ENCODE data around the gene SCN7A. TPM values are rescaled to one million over a fixed set of nuclear protein-coding genes. Genes with fewer than 3 reads are reported as not detected.

The SCN7A gene
- total RNA-seq, 1 experiment from 2014 or later, result not detected

DNA sequence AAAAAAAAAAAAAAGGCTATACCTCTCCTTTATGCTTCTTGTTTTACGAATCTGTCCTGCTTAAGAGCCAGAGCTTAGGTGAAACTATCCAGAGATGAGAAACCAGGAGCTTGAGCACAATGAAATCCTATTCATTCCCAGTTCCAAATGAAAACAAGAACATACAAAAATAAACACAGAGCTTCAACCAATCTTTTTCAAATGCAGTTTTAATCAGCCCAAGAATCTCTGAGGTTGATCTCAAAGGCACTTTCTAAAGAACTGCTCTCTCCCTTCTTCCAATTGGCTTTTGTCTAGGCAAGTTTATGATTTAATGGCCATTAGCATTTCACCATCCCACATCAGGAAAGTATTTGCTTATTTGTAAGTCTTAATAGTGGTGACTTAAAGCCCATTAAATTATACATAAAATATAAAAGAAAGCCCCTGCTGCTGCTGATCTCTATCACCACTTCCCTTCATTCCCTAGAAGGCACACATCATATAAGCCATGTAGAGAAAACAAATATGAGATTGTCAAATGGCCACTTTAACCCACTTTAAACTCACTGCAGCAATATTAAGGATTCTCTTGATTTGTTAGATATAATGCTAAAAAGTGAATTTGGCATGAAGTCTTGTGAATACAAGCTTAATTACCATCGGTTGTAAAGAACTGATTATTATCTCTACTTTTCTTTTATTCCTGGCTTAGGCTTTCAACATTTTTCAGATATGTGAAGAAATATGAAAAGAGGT lies 89.0 kb downstream of the SCN7A start:
- DNase-seq (ENCODE audit: low read depth), result no peak

DNA sequence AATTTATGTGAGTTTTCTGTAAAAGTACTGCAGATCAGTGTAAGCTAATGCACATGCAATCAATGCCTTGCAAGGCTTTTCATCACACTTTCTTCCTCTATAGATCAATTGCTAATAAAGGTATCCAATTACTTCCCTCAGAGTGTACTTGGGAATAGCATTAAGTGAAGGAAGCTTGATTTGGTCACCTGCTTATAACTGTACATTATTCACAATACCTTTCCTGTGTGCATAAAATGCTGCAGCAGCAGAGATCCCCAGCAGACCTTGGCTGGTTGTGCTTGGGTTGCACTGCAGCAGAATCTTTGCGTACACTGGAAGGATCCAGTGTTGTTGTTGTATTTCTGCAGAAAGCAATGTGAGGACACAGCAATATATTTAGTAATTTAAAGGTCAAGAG lies 99.8 kb downstream of the SCN7A start:
- DNase-seq (ENCODE audit: low read depth), result no peak

DNA sequence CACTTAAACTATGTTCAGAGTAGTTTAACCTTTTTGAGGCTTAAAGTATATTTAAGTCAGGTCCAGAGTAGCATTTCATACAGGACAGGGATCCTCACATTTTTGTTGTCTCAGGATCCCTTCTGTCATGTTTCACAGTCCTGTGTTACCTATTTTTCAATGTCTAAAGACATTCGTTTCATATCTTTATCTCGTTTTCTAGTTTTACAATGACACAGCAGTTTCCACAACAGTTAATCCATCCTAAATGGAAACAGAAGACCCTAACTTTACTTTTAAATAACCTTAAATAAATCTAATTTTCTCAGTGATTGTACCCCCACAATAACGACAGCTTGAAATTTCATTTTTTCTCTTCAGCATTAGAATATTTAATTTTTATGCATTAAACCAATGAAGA lies 101.0 kb downstream of the SCN7A start:
- DNase-seq (ENCODE audit: low read depth), result no peak

DNA sequence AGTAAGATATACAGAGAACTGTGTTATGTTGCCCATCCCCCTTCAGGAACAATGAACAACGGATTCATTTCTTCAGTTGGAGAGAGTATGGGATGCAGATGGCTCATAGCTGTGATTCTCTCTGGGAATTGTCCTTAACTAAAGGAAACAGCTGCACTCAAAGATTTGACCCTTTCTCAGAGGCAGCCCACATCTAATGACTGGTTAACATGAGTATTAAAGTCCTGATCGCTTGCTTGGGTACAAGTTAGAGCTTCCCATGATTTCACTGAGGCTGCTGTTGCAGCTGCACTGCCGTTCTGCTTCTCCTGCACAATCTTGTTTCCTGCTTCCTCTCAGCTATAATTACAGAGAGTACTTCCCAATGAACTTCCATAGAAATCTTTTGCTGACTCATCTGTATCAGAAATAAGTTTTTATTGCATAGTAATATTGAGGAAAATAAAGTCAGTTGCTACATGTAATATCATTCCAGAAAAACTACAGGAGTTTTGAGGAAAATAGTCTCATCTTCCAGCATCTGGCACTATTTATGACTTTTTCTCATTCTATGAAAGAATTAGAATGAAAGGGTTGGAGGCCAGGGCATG lies 105.5 kb downstream of the SCN7A start:
- DNase-seq (ENCODE audit: low read depth), result no peak

DNA sequence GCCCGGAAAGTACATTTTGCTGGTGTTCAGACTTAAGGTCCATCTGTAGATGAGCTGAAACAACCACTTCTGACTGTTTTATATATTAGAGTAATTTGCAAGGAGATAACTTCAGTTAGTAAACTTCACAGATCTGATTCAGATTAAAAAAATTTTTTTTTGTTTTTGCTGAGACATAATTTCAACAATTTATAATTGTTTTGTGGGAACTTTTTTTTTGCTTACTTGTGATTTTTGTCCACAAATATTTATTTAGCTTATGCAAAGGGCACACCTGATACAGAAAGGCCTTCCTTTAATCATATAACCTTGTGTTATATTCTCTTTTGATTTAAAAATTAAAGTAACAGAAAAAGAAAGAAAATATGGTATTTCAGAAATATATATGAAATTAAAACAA lies 108.7 kb downstream of the SCN7A start:
- DNase-seq (ENCODE audit: low read depth), result no peak

DNA sequence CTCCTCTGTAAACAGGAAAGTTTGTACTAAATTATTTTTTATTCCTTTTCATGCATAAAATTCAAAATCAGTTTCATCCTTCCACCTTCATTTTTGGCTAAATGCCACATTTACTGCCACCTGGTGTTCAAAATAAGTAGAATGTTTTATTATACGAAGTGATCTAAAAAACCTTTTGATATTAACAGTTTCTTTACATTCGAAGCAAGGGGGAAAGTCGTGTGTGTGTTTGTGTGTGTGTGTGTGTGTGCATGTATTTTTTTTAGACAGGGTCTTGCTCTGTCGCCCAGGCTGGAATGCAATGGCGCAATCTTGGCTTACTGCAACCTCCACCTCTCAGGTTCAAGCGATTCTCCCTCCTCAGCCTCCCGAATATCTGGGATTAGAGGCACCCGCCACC lies 109.3 kb downstream of the SCN7A start:
- peak; percentile 23 for DNase-seq (ENCODE audit: low read depth)

DNA sequence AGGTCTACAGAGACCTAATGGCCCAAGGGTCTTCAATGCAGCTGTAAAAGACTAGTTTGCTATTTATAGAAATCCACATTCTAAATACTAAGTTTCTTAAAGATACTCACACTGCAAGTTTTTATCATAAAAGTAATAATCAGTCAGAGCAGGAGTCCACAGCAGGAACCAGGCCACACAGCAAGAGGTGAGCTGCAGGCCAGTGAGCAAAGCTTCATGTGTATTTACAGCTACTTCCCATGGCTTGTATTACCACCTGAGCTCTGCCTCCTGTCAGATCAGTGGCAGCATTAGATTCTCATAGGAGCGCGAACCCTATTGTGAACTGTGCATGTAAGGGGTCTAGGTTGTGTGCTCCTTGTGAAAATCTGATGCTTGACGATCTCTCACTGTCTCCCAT lies 111.6 kb downstream of the SCN7A start:
- DNase-seq (ENCODE audit: low read depth), result no peak

DNA sequence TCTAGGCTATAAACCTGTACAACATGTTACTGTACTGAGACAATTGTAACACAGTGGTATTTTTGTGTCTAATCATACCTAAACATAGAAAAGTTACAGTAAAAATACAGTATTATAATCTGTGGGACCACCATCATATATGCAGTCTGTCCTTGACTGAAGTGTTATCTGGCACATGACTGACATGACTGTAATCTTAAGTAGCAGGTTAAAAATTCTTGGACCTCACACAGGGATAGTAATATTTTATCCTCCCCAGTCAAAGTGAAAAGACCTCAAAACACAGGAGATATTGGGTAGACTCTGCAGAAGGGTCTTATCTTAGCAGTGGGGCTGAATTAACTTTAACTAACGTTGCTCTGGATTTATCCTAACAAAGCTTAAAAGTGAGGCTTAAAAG lies 113.4 kb downstream of the SCN7A start:
- DNase-seq (ENCODE audit: low read depth), result no peak

DNA sequence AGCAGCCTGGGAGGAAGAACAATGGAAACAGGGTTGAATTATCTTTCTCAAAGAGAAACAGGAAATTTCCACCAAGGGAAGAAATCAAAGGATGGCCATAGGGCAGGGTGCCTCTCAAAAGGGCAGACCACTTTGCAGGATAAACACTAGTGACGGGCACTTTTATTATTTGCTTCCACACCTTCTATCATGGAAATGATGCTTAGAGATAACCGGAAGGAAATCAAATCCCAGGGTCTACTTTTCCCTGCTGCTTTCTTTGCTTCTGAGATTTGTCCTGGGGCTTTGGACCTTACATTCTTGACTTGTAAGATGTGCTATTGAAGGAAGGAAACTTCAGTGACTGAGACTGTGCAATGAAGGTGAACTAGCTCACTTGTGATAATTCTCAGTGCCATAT lies 117.2 kb downstream of the SCN7A start:
- no peak for DNase-seq (ENCODE audit: low read depth)

DNA sequence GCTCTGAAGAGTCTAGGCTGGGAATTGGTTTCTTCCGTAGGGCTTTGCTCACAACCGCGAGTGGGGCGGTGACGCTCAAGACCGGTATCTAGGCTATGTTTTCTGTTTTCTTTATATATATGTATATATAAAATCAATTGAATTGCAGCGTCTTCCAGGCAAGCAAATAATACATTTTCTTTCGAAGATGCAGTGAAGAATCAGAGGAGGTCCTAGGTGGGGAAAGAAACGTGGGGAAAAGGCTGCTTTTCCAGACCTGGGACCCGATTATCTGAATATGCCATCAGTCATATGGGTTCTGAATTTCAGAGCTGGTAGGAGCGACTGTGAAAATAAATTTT lies 117.6 kb downstream of the SCN7A start:
- no peak for DNase-seq (ENCODE audit: low read depth)

DNA sequence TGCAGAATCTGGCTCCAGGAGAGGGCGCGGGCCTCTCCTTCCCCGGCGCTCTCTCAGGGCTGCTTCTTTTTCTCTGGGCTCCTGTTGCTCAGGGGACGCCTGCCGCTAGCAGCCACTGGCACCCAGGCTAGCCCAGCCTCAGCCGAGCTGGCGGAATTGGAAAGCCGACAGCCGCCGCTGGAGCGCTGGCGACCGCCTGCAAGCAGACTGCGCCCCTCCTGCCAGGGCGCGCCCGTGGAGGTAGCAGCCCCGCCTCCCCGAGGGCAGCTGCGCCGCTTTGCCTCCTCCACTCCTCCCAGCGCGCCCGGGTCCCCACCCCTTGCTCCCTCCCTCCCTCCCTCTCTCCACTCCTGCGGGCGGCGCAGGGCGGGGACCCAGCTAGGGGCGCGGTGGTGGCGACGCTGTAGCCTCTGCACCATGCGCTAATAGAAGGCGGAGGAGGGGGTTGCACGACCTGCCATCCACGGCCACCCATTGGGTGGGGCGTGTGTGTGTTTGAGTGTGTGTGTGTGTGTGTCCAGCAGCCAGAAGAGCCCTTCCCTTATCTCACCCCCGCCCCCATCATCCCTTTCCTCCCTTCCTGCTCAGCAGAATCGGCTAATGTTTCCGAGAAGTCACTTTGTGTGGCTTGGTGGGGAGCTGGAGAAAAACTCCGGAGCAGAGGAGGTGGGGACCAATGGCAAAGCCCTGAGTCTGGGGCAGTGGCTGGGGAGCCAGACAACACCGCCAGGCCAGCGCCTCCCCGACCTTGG lies 118.1 kb downstream of the SCN7A start, which contains the start of gene SCN9A:
TSS of gene SCN9A (minus strand) at position 209 of the 752 bp plus-strand sequence. CDS start 64,188 bp downstream, outside the sequence.
- peak; percentile 58 for DNase-seq (ENCODE audit: low read depth)

DNA sequence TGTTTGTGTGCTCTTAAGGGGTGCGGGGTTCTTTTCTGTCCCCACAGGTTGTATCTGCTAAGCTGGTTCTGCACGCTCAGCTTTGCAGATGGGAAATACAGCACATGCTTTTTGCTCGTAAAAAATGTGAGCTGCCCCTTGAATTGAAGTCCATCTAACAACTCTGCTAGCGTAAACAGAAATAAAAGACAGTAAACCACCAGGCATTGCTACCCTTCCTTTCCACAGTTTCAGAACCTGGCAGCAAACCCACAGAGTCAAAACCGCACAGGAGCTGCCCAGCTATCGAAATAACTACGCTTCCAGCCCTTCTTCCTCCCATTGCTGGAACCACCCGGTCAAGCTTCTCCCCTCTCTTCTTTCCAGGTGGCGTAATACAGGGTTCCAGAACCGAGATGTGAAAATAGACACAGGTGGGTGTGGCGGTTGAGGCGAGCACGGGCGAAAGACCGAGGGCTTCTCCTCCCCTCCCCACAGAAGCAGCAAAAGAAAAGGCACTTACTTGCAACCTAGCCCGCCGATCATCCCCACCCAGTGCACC lies 118.8 kb downstream of the SCN7A start:
- DNase-seq (ENCODE audit: low read depth), result no peak

DNA sequence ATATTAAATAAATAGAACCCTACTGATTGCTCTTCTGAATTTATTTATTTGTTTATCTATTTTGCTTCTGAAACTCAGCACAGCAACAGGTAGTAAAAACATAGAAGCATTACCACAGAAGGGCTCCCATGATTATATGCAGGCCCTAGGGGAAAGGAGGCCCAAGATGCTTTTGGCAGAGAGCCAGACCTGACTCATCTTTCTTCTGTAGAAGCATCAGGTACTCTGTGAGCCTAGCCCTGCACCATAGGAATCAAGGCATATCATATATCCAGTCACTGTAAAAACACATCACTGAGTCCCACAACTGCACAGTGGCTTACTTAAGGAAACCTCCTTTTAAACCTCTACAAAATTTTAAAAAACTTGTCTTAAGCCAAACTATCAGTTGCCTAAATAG lies 120.1 kb downstream of the SCN7A start:
- peak; percentile 68 for DNase-seq (ENCODE audit: low read depth)

DNA sequence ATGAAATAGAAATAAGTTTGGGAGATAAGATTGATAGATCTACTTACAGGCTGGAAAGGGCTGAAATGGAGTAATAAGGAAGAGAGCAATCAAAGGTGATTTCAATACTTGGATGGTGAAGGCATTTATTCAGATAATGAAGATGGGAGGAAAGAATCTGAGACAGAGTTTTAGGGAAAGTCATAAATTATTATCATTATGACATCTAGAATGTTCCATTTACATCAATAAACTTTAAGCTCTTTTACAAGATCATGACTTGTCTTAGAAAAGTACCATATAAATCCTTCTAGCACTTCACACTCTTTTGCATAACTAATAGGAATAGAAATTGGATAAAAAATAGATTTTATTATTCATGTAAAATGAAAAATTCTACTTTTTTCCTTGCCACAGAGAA lies 120.5 kb downstream of the SCN7A start:
- DNase-seq (ENCODE audit: low read depth), result no peak

DNA sequence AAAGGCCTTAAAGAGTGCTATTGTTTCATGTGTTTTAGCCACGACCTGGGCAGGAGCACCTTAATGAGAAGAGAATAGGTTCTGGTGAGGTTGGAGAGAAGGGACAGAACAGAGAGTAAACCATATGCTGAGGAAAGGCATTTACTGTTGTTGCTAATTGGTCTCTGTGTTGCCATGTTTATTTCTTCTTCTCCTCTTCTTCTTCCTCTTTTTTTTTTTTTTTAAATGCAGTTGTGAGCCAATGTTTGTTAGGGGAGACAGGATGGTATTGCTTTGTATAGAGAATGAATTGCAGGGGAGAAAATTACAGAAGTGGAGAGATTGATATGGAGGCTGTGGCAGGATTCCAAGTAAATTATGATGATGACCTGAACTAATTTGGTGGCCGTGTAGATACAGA lies 120.9 kb downstream of the SCN7A start:
- DNase-seq (ENCODE audit: low read depth), result no peak

DNA sequence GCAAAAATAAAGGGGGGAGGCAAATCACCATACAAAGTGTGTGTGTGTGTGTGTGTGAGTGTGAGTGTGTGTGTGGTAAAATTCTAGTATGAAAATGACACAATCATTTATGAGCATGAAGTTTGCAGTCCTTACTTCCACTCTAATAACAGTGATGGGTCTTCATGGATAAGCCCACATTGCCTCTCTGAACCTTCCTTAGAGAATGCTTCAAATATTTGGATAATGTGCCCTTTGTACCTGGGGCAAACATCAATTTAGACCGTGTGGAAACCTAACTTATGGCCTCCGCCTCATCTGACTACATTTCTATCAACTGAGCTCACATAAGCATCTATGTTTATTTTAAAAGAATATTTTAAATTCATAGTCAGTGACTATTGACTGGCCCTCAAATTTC lies 122.0 kb downstream of the SCN7A start:
- DNase-seq (ENCODE audit: low read depth), result no peak

DNA sequence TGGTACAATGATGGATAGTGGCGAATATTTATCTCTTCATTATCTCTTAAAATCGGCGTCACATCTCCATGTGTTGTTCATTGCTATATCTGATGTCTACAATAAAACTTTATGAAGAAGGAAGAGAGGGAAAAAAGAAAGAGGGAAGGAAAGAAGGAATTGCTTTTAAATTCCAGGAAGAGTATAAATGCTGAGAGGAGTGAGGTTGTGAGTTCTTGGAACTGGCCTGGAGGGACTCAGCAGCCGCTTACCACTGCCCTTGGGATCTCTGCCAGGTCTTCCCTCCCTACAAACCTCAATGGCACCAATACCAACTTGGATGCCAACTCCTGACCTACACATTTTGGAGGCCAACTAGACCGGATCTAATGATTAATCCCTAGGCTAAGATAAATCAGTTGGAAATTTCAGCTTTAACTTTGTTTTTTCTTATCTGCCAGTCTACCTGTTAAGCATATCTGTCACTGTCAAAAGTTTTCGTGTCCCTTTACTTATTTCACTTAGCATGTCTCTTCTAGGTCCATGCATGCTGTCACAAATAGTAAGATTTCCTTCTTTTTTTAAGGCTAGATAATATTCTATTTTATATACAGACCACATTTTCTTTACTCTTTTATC lies 128.1 kb downstream of the SCN7A start:
- DNase-seq (ENCODE audit: low read depth), result peak; percentile 59

DNA sequence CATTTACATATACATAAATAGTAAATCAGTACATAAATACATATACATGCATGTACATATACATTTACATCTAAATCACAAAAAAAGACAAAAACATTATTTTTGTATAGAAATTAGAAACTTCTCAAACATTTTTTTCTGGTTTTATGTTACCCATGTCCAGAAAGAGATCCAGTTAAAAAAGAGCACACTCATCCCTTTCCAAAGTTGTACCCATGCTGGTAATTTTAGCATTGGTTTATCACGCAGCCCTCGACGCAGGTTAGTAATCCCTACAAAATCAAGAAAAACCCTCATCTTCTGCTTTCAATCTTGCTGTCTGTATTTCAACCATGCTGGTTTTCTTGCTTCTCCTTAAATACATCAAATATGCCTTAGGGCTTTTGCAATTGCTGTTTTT lies 128.8 kb downstream of the SCN7A start:
- no peak for DNase-seq (ENCODE audit: low read depth)

DNA sequence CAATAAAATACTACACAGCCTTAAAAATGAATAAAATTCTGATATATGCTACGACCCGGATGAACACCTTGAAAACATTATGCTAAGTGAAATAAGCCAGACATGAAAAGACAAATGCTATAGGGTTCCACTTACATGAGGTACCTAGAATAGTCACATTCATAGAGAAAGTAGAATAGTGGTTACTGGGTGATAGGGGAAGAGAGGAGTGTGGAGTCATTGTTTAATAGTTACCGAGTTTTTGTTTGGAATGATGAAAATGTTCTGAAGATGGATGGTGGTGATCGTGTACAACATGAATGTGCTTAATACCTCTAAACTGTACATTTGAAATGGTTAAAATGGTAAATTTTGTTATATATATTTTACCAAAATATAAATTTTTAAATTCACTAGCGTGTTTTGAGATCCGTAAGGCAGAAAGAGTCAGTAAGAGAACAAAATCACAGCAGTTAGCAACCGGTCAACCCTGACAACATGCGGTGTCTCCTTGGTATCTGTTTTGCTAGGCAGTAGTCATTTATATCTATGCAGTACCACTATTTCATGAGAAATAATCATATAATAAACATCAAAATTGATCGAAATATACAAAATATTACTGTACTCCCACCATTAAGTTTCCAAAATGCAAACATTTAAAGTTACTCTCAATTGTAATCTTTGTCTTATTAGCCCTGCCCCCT lies 129.4 kb downstream of the SCN7A start:
- DNase-seq (ENCODE audit: low read depth), result no peak

DNA sequence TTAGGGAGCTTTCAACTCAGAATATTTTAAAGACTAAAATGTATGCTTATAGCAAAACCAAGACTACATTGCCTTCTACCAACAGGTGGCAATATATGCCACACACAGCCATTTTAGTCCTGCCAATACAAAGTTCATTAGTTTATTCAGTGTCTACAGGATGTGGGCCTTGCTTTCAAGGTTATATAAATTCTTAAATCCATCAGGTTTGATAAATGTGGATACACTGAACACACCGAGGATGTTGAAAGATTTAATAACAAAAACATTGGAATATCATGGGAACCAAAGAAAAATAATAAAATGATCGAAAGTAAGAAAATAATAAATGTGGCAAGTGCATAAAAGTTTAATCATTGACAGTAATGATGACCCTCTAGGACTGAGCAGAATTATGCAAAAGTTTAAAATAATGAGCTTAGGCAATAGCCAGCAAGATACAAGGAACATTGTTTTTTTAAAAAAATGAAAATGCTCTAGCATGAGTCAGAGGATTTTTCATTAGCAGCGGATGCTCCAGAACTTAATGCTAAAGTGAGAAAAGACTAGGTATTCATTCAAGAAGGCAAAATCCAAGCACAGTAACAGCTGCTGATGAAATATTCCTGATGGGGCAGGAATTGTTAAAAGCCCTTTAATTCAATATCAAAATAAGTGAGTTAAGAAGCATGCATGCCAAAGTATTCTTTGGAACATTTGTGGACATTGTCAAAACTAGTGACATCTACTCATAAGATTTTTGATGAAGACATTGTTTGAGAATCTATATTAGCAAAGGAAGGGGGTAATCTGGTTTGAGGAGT lies 132.5 kb downstream of the SCN7A start:
- DNase-seq (ENCODE audit: low read depth), result peak; percentile 31

DNA sequence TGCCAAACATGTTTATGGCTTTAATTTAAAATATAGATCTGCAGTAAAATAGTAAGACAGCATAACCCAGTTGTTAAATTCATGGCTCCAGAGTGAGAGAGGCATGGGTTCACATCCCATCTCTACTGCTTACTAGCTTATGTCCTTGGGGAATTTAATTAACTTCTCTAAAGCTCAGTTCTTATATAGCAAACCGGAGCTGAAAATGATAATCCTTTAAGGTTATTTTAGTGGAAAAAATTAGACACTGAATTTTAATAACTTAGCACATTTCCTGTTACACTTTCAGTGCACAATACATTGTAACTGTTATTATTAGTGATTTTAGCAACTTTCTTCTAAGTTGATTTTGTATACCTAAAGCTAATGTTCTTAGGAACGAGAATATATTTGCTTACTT lies 133.1 kb downstream of the SCN7A start:
- no peak for DNase-seq (ENCODE audit: low read depth)
